ENCODE results near the gene TMEM269.
"Not testable (repeated sequence)": the region's sequence is repeated elsewhere in the genome, so short reads cannot be mapped to it uniquely, and the experiment has no call there.

The TMEM269 gene

GRCh38 chr1:42750041-42750440, 34.8 kb upstream of the TMEM269 start:
- TF ChIP-seq, protein P1, sequence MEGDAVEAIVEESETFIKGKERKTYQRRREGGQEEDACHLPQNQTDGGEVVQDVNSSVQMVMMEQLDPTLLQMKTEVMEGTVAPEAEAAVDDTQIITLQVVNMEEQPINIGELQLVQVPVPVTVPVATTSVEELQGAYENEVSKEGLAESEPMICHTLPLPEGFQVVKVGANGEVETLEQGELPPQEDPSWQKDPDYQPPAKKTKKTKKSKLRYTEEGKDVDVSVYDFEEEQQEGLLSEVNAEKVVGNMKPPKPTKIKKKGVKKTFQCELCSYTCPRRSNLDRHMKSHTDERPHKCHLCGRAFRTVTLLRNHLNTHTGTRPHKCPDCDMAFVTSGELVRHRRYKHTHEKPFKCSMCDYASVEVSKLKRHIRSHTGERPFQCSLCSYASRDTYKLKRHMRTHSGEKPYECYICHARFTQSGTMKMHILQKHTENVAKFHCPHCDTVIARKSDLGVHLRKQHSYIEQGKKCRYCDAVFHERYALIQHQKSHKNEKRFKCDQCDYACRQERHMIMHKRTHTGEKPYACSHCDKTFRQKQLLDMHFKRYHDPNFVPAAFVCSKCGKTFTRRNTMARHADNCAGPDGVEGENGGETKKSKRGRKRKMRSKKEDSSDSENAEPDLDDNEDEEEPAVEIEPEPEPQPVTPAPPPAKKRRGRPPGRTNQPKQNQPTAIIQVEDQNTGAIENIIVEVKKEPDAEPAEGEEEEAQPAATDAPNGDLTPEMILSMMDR (IDR thresholded peaks at IDR 0.05; ENCODE audit: unreplicated experiment in 3 of 3): no peak
- no peak overlapping the region for H3K4me3 Mint-ChIP-seq

GRCh38 chr1:42751511-42752070, 33.2 kb upstream of the TMEM269 start:
- Mint-ChIP-seq H3K36me3 (ENCODE audit: low read depth) (peaks cover 85% of the 10 kb centered on the region), H3K9me3 (peaks cover 11% of the 10 kb centered on the region)
- not testable (repeated sequence) for H3K27me3 Mint-ChIP-seq (ENCODE audit: low read depth); H3K4me3 Mint-ChIP-seq; H3K4me1 Mint-ChIP-seq; H3K27ac Mint-ChIP-seq

More at GRCh38 chr1:42750041-42750440, 34.8 kb upstream of the TMEM269 start:
- Mint-ChIP-seq H3K36me3 (ENCODE audit: low read depth) (peaks cover 81% of the 10 kb centered on the region), H3K27me3 (ENCODE audit: low read depth) (peaks cover 3% of the 10 kb centered on the region), H3K27ac (no peak overlapping the region), H3K4me1 (peaks cover 4% of the 10 kb centered on the region), H3K9me3 (peaks cover 11% of the 10 kb centered on the region)

DNA sequence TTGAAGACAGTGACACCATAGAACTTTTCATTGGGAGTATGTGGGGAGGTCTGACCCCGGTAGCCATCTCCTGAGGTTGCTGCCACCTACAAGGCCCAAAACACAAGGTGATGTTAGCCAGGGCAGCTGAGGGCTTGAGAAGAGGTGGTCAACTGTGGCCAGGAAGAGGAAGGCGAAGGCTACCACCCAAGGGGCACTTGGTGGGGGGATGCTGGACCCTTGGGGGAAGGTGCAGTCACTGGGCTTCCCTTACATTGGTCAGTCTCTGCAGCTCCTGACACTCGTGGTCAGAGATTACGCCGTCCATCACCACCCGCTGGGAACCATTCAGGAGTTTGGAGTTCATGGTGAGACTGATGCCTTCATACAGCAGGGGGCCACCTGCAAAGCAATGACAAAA, 32.5 kb upstream of the TMEM269 start:
- TF ChIP-seq, protein P1 (IDR thresholded peaks at IDR 0.05; ENCODE audit: unreplicated experiment in 3 of 3): no peak
- no peak overlapping the region for H3K4me3 Mint-ChIP-seq
- no peak overlapping the region for H3K27ac Mint-ChIP-seq
- peaks cover 11% of the 10 kb centered on the region for H3K9me3 Mint-ChIP-seq
- peaks cover 3% of the 10 kb centered on the region for H3K27me3 Mint-ChIP-seq (ENCODE audit: low read depth)
- H3K4me1 Mint-ChIP-seq: peaks cover 4% of the 10 kb centered on the region
- peaks cover 86% of the 10 kb centered on the region for H3K36me3 Mint-ChIP-seq (ENCODE audit: low read depth)

DNA sequence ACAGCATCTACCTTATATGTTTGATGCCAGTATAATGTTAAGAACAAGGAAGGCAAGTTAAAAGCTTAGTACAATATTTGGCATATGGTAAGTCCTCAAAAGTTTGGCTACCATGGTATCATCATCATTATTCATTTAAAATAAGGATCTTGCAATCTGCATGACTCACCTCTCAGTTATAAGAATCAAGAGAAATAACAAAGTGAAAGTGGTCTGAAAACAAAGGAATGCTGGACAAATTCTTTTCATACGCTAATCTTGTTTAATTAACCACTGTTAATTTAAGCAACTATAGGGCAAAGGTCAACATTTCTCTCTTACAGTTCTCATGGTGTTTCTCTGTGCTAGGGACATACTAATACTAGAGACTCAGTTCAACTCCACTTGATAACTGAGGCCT, 31.7 kb upstream of the TMEM269 start:
- TF ChIP-seq, protein P1 (IDR thresholded peaks at IDR 0.05; ENCODE audit: unreplicated experiment in 3 of 3): no peak
- Mint-ChIP-seq H3K27ac (no peak overlapping the region), H3K4me3 (no peak overlapping the region), H3K27me3 (ENCODE audit: low read depth) (peaks cover 3% of the 10 kb centered on the region), H3K36me3 (ENCODE audit: low read depth) (peaks cover 87% of the 10 kb centered on the region), H3K9me3 (peaks cover 11% of the 10 kb centered on the region), H3K4me1 (peaks cover 4% of the 10 kb centered on the region)

GRCh38 chr1:42756956-42757891, 27.6 kb upstream of the TMEM269 start:
- no peaks in the 10 kb centered on the region for H3K27me3 Mint-ChIP-seq (ENCODE audit: low read depth)
- TF ChIP-seq, protein P1 (IDR thresholded peaks at IDR 0.05; ENCODE audit: unreplicated experiment in 3 of 3): peak; percentile 64 to 73 (median 66)

DNA sequence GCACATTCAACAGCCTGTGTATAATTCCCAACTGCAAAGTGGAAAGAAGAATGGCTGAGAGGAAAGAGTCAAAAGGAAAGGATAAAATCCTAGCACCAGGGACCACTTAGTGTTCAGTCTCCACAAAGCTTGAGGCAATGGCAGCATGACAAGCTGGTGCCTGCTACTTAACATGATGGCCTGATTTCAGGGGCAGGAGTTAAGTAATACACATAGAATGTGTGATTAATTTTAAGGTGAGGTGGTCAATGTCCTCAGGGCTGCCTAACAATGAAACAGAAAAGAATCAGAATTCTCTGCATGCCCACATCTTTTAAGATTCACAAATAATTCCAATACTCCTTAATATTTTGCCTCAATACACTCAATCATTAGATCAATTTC, 26.9 kb upstream of the TMEM269 start:
- TF ChIP-seq, protein P1 (IDR thresholded peaks at IDR 0.05; ENCODE audit: unreplicated experiment in 3 of 3): no peak
- Mint-ChIP-seq H3K36me3 (ENCODE audit: low read depth) (peaks cover 73% of the 10 kb centered on the region), H3K4me3 (no peak overlapping the region), H3K4me1 (peaks cover 4% of the 10 kb centered on the region), H3K27me3 (ENCODE audit: low read depth) (no peaks in the 10 kb centered on the region), H3K27ac (peak overlapping the region in 1 of 3 experiments; percentile 32), H3K9me3 (no peaks in the 10 kb centered on the region)

More at GRCh38 chr1:42756956-42757891, 27.6 kb upstream of the TMEM269 start:
- peak overlapping the region; percentile 3 to 77 (median 34) for H3K27ac Mint-ChIP-seq
- peak overlapping the region in 1 of 3 experiments; percentile 43 for H3K4me3 Mint-ChIP-seq
- peaks cover 75% of the 10 kb centered on the region for H3K36me3 Mint-ChIP-seq (ENCODE audit: low read depth)
- H3K4me1 Mint-ChIP-seq: peaks cover 4% of the 10 kb centered on the region
- peaks cover 3% of the 10 kb centered on the region for H3K9me3 Mint-ChIP-seq

All from nephron (organoid).